SH-SY5Y (cell line): ENCODE data around the gene PHC3.

Experiments used
- GATA2 ChIP-seq: IDR thresholded peaks from 2 replicates; pipeline ENCODE4 v1.6.1; 2011; ENCODE audit warnings: mild to moderate bottlenecking, low read depth, low read length
- GATA3 ChIP-seq: IDR thresholded peaks from 2 replicates; pipeline ENCODE4 v1.6.1; 2011; ENCODE audit warnings: low read depth, mild to moderate bottlenecking, low read length, moderate library complexity

PHC3 gene

GRCh38 chr3:170052398-170052797 lies 129.1 kb downstream of the PHC3 start:
- no peak for TF ChIP-seq GATA2
- TF ChIP-seq GATA3, result no peak

- TF ChIP-seq GATA2 (no peak), GATA3 (no peak)
These were observed 130.8 kb downstream of the PHC3 start for GRCh38 chr3:170050753-170051152.

- TF ChIP-seq GATA3 (no peak), GATA2 (no peak)
These were observed 132.2 kb downstream of the PHC3 start for GRCh38 chr3:170049146-170050000.

- no peak for TF ChIP-seq GATA2
- TF ChIP-seq GATA3, result no peak
These were observed 134.5 kb downstream of the PHC3 start for GRCh38 chr3:170047133-170047404.

GRCh38 chr3:170046269-170047132 lies 135.0 kb downstream of the PHC3 start:
- TF ChIP-seq GATA3, result no peak
- TF ChIP-seq GATA2, result no peak

GRCh38 chr3:170044795-170045244 lies 136.7 kb downstream of the PHC3 start:
- no peak for TF ChIP-seq GATA3
- TF ChIP-seq GATA2, result no peak

- TF ChIP-seq GATA3 (no peak), GATA2 (no peak)
These were observed 137.3 kb downstream of the PHC3 start for GRCh38 chr3:170044271-170044670.

GRCh38 chr3:170043506-170043905 lies 138.0 kb downstream of the PHC3 start:
- TF ChIP-seq GATA2 (peak; percentile 55), GATA3 (no peak)

GRCh38 chr3:170040418-170040817 lies 141.1 kb downstream of the PHC3 start:
- TF ChIP-seq GATA2 (no peak), GATA3 (no peak)

GRCh38 chr3:170038434-170039110 lies 143.0 kb downstream of the PHC3 start:
- TF ChIP-seq GATA3 (no peak), GATA2 (no peak)
